ENCODE data around the gene CIC. TPM values are rescaled to one million over a fixed set of nuclear protein-coding genes. Genes with fewer than 3 reads are reported as not detected.

Gene CIC
- total and polyA plus RNA-seq, 2 experiments from 2014 or later = 18.1 to 55.5 TPM

DNA sequence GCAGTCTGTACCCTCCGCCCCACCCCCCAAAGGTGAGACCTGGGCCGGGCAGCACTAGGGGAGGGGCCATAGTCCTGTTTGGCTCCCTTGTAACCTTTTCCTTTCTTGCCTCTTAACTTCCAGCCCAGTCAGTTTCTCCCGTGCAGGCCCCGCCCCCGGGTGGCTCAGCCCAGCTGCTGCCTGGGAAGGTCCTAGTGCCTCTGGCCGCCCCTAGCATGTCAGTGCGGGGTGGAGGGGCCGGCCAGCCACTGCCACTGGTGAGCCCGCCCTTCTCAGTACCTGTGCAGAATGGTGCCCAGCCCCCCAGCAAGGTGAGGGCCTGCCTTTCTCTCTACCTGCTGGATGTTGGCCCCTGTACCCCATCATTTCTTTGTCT lies 22.4 kb downstream of the CIC start:
- H3K36me3 ChIP-seq = peaks cover 42% of the 10 kb centered on the region
- H3K9me3 ChIP-seq (ENCODE audit: low read depth) = no peaks in the 10 kb centered on the region
- H3K4me1 ChIP-seq (ENCODE audit: low read depth) = no peaks in the 10 kb centered on the region
- no peak for DNase-seq (ENCODE audit: low read depth in 1 of 2, low spot score in 1 of 2)
- no peak overlapping the region for H3K4me3 ChIP-seq
- H3K27me3 ChIP-seq = no peaks in the 10 kb centered on the region
- TF ChIP-seq, protein P1, sequence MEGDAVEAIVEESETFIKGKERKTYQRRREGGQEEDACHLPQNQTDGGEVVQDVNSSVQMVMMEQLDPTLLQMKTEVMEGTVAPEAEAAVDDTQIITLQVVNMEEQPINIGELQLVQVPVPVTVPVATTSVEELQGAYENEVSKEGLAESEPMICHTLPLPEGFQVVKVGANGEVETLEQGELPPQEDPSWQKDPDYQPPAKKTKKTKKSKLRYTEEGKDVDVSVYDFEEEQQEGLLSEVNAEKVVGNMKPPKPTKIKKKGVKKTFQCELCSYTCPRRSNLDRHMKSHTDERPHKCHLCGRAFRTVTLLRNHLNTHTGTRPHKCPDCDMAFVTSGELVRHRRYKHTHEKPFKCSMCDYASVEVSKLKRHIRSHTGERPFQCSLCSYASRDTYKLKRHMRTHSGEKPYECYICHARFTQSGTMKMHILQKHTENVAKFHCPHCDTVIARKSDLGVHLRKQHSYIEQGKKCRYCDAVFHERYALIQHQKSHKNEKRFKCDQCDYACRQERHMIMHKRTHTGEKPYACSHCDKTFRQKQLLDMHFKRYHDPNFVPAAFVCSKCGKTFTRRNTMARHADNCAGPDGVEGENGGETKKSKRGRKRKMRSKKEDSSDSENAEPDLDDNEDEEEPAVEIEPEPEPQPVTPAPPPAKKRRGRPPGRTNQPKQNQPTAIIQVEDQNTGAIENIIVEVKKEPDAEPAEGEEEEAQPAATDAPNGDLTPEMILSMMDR (IDR thresholded peaks at IDR 0.05; ENCODE audit: low read depth, low read length) = no peak
- no peak overlapping the region for H3K27ac ChIP-seq

DNA sequence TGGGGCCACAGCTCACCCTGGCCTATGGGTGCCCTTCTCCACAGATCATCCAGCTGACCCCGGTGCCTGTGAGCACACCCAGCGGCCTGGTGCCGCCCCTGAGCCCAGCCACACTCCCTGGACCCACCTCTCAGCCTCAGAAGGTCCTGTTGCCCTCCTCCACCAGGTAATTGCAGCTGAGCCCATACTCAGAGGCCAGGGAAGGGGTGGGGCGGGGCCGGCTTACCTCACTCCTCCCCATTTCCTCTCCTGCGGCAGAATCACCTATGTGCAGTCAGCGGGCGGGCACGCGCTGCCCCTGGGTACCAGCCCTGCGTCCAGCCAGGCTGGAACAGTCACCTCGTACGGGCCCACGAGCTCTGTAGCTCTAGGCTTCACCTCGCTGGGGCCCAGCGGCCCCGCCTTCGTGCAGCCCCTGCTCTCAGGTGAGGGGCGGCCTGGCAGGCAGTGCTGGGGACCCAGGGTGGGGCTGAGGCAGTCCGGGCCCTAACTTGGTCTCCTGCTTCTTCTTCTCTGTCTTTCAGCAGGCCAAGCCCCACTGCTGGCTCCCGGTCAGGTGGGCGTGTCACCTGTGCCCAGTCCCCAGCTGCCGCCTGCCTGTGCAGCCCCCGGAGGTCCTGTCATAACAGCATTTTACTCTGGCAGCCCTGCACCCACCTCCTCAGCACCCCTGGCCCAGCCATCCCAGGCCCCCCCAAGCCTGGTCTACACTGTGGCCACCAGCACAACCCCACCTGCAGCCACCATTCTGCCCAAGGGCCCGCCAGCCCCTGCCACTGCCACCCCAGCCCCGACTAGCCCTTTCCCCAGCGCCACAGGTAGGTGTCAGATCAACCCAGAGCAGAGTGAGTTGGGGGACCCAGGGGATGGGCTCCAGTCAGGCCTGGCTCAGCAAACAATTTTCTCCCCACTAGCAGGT lies 23.2 kb downstream of the CIC start:
- Histone ChIP-seq H3K4me1 (ENCODE audit: low read depth) (no peaks in the 10 kb centered on the region), H3K9me3 (ENCODE audit: low read depth) (no peaks in the 10 kb centered on the region), H3K4me3 (no peak overlapping the region), H3K27me3 (no peaks in the 10 kb centered on the region), H3K27ac (peak overlapping the region; percentile 17), H3K36me3 (peaks cover 40% of the 10 kb centered on the region)
- TF ChIP-seq, protein P1 (IDR thresholded peaks at IDR 0.05; ENCODE audit: low read depth, low read length) = no peak
- DNase-seq (ENCODE audit: low read depth in 1 of 2, low spot score in 1 of 2) = no peak

DNA sequence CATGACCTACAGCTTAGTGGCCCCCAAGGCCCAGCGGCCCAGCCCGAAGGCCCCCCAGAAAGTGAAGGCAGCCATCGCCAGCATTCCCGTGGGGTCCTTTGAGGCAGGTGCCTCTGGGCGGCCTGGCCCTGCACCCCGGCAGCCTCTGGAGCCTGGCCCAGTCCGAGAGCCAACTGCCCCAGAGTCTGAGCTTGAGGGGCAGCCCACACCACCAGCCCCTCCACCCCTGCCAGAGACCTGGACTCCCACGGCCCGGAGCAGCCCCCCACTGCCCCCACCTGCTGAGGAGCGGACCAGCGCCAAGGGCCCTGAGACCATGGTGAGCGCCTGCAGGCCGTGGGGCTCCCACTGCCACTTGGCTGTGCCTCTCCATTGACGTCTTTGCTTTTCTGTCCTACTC lies 23.9 kb downstream of the CIC start:
- Histone ChIP-seq H3K27ac (peak overlapping the region; percentile 17), H3K27me3 (no peaks in the 10 kb centered on the region), H3K36me3 (peaks cover 35% of the 10 kb centered on the region), H3K9me3 (ENCODE audit: low read depth) (no peaks in the 10 kb centered on the region), H3K4me1 (ENCODE audit: low read depth) (no peaks in the 10 kb centered on the region), H3K4me3 (no peak overlapping the region)
- TF ChIP-seq, protein P1 (IDR thresholded peaks at IDR 0.05; ENCODE audit: low read depth, low read length) = no peak
- DNase-seq (ENCODE audit: low read depth in 1 of 2, low spot score in 1 of 2) = no peak

DNA sequence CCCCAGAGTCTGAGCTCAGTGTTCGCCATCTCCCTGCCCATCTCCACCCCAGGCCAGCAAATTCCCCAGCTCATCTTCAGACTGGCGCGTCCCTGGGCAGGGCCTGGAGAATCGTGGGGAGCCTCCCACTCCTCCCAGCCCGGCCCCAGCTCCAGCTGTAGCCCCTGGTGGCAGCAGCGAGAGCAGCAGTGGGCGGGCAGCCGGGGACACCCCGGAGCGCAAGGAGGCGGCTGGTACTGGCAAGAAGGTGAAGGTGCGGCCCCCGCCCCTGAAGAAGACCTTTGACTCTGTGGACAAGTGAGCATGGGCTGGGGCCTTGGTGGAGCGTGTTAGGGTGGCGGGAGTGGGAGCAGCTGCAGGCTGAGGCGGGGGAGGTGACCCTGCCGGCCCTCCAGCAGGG lies 24.5 kb downstream of the CIC start:
- Histone ChIP-seq H3K9me3 (ENCODE audit: low read depth) (no peaks in the 10 kb centered on the region), H3K36me3 (peaks cover 30% of the 10 kb centered on the region), H3K4me1 (ENCODE audit: low read depth) (no peaks in the 10 kb centered on the region), H3K27me3 (no peaks in the 10 kb centered on the region), H3K4me3 (no peak overlapping the region), H3K27ac (peak overlapping the region; percentile 17)
- TF ChIP-seq, protein P1 (IDR thresholded peaks at IDR 0.05; ENCODE audit: low read depth, low read length) = peak; percentile 8
- DNase-seq (ENCODE audit: low read depth in 1 of 2, low spot score in 1 of 2) = no peak

DNA sequence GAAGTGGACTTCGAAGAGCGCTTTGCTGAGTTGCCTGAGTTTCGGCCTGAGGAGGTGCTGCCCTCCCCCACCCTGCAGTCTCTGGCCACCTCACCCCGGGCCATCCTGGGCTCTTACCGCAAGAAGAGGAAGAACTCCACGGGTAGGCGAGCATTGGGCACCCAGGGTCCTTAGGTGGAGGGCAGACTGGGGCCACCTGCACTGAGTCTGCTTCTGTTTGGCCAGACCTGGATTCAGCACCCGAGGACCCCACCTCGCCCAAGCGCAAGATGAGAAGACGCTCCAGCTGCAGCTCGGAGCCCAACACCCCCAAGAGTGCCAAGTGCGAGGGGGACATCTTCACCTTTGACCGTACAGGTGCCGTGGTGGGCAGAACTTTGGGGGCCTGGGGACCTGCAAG lies 24.9 kb downstream of the CIC start:
- Histone ChIP-seq H3K9me3 (ENCODE audit: low read depth) (no peaks in the 10 kb centered on the region), H3K4me3 (no peak overlapping the region), H3K36me3 (peaks cover 28% of the 10 kb centered on the region), H3K27ac (peak overlapping the region; percentile 60), H3K27me3 (no peaks in the 10 kb centered on the region), H3K4me1 (ENCODE audit: low read depth) (no peaks in the 10 kb centered on the region)
- TF ChIP-seq, protein P1 (IDR thresholded peaks at IDR 0.05; ENCODE audit: low read depth, low read length) = no peak
- no peak for DNase-seq (ENCODE audit: low read depth in 1 of 2, low spot score in 1 of 2)
